Left cardiac atrium (tissue), 4 donors: Measurements from ENCODE around the gene ACSS1. TPM values are rescaled to one million over a fixed set of nuclear protein-coding genes. Genes with fewer than 3 reads are reported as not detected.
A peak's percentile ranks its signal among the peaks of the same experiment; 100 is the strongest.

ENCODE experiments used
- ATAC-seq, 2 donors: fragments of 200-7000 bp; cut with Tn5 transposase; one replicate each; pipeline ENCODE4 v1.9.1; 2020; ENCODE audit warnings: mild to moderate bottlenecking in 2 of 2, moderate library complexity in 2 of 2
- DNase-seq: peaks from one replicate; pipeline ENCODE4 v3.0.0-alpha.2; 2020
- intact Hi-C, 2 donors: fragments of 100-400 bp; cut with DNase I; formaldehyde crosslinking; loops; one replicate each; pipeline versions ENCODE4 v1.14.1 to v1.15.1; 2022 to 2023
- total RNA-seq, 2 donors: library from RNA; stranded (reverse); fragmentation: NEBNext Ultra II Directional; extraction: Animal tissue kit (Norgen Biotek cat#: 25700); gene quantifications; one replicate each; pipeline ENCODE4 v1.2.1, GENCODE V29; 2021
- donor health status: DM: no; HTN: yes; CAD: no.
- donor health status: DM: no; HTN: yes; CAD: no; lungs with severe emphysema.
- donor health status: DM: yes; HTN: yes; CAD: no.
- donor health status: Dilated cardiomyopathy.

The ACSS1 gene
- total RNA-seq, 2 donors from 2014 or later, result 27.9 to 55.0 TPM

DNA sequence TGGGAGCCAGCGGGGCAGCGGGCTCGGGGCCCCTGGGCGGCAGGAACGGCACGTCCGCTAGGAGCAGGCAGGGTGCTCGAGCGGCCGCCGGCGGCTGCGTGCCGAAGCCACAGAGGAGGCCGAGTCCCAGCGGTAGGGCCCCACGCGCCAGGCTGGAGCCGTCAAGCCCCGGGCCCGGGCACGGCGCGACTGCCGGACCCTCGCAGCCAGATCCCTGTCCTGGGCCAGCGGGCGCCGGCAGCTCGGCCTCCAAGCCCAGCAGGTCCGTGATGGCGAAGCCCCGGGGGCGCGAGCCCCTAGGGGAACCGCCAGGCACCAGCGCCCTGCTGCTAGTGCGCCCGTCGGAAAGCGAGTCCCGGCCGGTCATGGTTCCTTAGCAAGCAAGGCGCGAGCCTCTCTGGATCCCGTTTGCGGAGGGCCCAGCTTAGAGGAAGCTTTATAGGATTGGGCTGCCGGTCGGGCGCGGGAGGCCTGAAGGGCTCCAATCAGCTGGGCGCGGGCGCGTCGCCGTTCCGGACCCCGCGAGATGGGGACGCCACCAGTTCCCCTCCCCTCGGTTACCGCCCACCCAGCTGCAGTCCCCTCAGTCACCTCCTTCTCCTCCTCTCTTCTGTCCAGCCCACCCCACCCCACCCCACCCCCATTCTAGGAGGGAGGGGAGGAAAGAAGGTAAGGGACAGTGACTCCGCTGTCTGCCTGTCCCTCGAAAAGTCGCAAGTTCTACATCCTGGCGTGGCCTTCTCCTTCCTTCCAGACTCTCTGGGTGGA, 24.0 kb upstream of the ACSS1 start, which contains the start of gene VSX1:
Gene VSX1, minus strand, starts transcription at position 412 of the 768 bp plus-strand sequence. Its CDS starts 45 bp downstream, at position 367.
- no peak for ATAC-seq
- intact Hi-C loops, result loop anchor here in 1 of 2 donors (5.0 kb wide), 1 partner anchor 95 kb away; no protein-coding TSS in a partner anchor
- DNase-seq, result no peak

GRCh38 chr20:25081065-25081729, 23.3 kb upstream of the ACSS1 start:
- intact Hi-C loops, result loop anchor here in 1 of 2 donors (5.0 kb wide), 1 partner anchor 96 kb away; no protein-coding TSS in a partner anchor
- peak; percentile 38 to 56 for ATAC-seq
- no peak for DNase-seq

GRCh38 chr20:25079171-25079570, 21.2 kb upstream of the ACSS1 start:
- intact Hi-C loops, result no loop called here
- no peak for DNase-seq
- ATAC-seq, result no peak

- intact Hi-C loops, result no loop called here
- no peak for ATAC-seq
- no peak for DNase-seq
These were observed 20.7 kb upstream of the ACSS1 start for GRCh38 chr20:25078662-25079061.

DNA sequence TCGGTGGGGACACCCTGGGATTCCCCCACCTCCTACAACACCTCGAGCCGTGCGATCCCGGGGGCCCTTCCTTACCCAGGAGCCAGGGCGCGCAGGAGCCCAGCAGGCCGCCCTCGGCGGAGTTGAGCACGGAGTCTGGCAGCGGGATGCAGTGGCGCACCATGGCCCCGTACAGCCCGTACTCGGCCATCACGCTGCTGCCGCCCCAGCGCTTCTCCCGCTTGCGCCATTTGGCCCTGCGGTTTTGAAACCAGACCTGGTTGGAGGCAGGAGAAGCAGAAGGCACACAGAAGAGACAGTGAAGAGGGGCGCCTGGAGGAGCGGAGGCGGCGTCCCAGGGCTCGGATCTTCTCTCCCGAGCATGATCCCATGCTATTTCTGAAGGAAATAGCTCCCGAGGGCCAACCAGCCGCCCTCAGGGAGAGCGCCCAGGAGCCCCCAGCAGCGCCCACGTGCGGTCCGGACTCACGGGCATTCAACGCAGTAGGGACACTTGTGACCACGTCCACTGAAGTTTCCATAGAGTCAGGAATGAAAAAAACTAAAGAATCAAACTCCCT, 19.8 kb upstream of the ACSS1 start:
- ATAC-seq, result peak; percentile 66 to 79
- peak; percentile 59 for DNase-seq
- intact Hi-C loops, result no loop called here

- DNase-seq, result no peak
- intact Hi-C loops, result no loop called here
- ATAC-seq, result peak; percentile 36 to 56
These were observed 19.0 kb upstream of the ACSS1 start for GRCh38 chr20:25076731-25077609.

DNA sequence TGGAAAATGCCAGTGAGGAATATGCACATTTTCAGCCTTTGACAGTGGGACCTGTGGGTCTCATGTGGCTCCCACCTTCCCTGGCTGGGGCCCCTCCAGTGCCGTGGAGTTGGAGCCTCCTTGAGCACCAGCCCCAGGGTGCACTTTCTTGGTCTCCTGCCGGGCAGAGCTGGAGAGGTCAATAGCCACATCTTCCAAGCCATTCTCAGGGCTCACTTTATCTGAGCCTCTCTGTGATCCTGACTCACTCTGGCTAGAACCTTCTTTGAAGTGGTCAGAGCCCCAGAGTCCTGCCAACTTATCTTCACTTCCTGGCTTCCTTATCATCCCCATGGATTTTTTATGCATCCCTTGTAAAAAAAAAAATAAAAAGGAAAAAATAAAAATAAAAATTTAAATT, 18.3 kb upstream of the ACSS1 start:
- DNase-seq, result no peak
- ATAC-seq, result peak in 1 of 2 donors; percentile 70
- intact Hi-C loops, result no loop called here

DNA sequence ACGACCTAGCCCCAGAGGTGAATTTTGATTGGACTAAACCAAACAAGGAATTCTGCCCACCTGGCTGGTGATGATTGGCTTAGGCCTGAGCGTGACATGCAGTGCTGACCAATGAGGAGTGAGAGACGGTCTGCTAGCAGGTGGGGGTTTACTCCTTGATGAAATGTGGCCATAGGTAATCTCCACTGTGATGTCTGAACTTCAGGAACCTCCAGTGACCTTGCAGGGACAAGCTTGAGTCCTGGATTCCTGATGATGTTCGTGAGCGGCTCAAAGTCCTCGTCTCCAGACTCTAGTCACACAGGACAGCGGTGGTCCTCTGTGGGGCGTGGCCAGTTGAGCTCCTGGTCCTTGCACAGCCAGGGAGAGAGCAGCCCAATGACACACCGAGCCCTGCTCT, 15.6 kb upstream of the ACSS1 start:
- intact Hi-C loops, result no loop called here
- DNase-seq, result no peak
- no peak for ATAC-seq

DNA sequence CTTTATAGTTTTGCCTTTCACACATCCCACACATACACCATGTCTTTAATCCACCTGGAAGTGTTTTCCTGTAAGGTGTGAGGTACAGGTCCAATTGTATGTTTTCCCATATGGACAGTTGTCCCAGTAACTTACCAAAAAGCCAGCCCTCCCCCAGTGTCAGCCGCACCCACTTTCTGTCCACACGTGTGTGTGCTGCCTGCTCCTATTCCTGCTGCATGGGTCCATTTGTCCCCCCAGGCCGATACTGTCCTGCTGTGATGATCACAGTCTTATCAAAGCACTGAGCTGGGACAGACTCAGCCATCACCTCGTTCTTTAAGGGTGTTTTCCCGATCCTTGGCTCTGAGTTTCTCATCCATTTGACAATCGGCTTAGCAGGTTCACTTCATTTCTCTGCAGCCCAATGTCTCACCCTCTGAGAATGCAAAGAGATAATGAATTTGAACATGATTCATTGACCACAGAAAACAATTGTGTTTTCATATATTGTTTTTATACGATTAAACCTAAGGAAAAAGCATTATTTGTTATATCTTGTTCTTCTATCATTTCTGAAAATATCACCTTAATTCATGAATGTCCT, 14.4 kb upstream of the ACSS1 start:
- DNase-seq (no peak), ATAC-seq (peak in 1 of 2 donors; percentile 17)

DNA sequence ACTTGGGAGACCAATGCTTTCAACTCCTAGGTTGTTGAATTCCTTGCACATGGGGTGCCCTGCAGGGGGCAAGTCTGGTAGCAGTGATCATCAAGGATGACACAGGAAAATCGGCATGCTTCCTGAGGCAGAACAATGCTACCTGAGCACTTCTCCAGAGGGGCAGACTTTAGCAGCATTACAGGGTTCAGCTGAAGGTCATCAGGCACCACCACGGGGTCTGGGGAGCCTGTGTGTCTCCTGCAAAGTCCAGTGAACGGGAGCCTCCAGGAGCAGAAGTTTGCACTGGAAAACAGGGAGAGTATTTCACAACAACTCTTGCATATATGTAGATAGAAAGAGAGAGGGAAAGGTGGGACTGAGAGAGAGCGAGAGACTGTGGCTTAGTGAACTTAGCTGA, 13.8 kb upstream of the ACSS1 start:
- intact Hi-C loops, result no loop called here
- ATAC-seq (no peak), DNase-seq (no peak)

More for the DNA sequence above, 14.4 kb upstream of the ACSS1 start:
- intact Hi-C loops, result no loop called here

GRCh38 chr20:25070821-25071473, 13.0 kb upstream of the ACSS1 start:
- DNase-seq (no peak), ATAC-seq (no peak)
- intact Hi-C loops, result no loop called here

DNA sequence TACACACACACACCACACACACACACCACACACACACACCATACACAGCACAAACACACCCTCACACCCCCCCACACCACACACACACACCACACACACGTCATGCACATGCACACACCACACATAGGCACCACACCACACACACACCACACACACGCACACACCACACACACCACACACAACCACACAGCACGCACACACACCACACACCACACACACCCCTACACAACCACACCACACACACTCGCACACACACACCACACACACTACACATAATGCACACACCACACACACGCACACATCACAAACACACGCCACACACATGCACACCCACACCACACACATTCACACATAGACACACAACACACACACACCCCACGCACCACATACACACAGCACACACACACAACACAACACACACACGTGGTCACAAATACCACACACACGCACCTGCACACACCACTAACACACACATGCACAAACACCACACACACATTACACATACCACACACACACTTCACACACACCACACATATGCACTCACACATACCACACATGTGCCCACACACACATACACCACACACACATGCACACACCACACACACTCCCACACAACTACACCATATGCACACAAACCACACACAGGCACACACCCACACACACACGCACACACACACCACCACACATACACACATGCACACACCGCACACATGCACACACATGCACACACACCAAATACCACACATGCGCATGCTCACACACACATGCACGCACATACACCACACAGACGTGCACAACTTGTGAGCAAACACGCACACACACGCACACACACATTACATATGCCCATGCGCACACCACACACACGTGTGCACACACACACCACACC, 9.4 kb upstream of the ACSS1 start:
- intact Hi-C loops, result loop anchor here in 1 of 2 donors (5.0 to 10.0 kb wide), 2 partner anchors 110 to 327 kb away; partner anchors contain the start of gene ABHD12
- DNase-seq (no peak), ATAC-seq (no peak)

GRCh38 chr20:25066386-25066785, 8.4 kb upstream of the ACSS1 start:
- ATAC-seq, result no peak
- no peak for DNase-seq
- intact Hi-C loops, result loop anchor here in 1 of 2 donors (5.0 to 10.0 kb wide), 2 partner anchors 111 to 328 kb away; partner anchors contain the start of gene ABHD12

DNA sequence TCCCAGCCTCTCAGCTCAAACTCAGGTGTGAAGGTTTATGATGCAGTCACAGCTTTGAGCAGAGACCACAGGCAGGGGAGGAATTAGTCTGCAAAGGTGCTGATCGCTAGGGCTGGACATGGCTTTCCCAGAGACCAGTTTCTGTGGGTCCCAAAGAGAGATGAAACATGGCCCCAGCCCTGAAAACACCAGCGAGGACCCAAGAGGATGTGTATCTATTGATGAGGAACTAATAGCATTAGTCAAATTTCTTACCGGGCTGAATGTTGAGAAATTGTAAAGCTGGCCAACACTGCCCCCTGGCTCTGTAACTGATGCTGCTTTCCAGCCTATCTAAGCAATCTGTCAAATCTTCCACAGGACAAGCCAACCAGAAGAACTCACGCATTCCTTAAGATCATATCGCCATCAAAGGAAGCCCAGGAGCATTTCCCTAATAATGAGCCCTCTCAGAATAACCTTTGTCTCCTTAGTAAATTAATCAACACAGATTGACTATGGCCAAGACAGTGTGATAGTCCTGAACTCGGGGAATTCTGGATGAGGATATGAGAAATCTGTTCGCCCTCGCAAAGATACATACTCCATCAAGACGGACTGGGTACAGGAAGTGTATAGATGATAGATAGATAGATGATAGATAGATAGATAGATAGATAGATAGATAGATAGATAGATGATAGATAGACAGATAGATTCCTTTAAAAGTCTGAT, 7.8 kb upstream of the ACSS1 start:
- intact Hi-C loops, result loop anchor here (1.0 to 10.0 kb wide), 4 partner anchors 70 to 329 kb away; partner anchors contain the start of gene ABHD12 (in 1 of the 2)
- ATAC-seq (peak; percentile 77 to 88), DNase-seq (peak; percentile 55)

GRCh38 chr20:25065072-25065624, 7.2 kb upstream of the ACSS1 start:
- intact Hi-C loops, result loop anchor here (1.0 to 10.0 kb wide), 4 partner anchors 70 to 330 kb away; partner anchors contain the start of gene ABHD12 (in 1 of the 2)
- DNase-seq (no peak), ATAC-seq (peak in 1 of 2 donors; percentile 34)

- ATAC-seq, result no peak
These were observed 6.7 kb upstream of the ACSS1 start for GRCh38 chr20:25064561-25065071.

More at GRCh38 chr20:25064561-25065071, 6.7 kb upstream of the ACSS1 start:
- intact Hi-C loops, result loop anchor here (1.0 to 10.0 kb wide), 4 partner anchors 69 to 330 kb away; partner anchors contain the start of gene ABHD12 (in 1 of the 2)
- no peak for DNase-seq
